ENCODE data around the gene POU6F2. TPM values are rescaled to one million over a fixed set of nuclear protein-coding genes. Genes with fewer than 3 reads are reported as not detected.

POU6F2 gene
- total RNA-seq, 1 experiment from 2014 or later: 0.27 TPM

DNA sequence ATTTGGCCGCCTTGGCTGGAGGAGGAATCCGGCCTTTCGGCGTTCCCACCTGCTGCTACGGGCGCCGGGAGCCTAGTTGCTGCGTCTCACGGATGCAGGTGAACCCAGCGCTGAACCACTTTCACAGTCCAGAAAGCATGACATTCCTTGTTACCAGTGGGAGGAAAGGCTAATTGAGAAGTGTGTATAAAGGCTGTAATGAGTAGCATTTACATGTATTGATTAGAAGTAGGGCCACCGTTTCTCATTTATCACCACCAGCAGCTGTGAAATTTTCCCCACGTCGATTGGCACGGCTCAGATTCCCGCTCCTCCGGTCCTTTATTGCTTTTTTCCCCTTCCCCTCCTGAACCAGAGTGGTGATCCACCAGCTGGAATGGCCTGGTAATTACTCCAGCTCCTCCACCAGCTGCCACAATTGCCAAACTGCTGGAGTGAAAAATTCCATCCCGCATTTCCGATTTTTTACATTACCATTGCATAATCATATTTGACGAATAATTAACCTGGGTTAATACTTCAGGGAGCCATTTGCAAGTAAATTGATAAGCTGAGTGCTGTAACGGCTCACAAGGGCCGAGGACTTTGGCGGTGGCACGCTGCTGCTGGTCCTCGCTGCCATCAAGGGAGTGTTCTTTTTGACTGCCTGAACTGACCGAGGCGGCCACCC is 153.3 kb downstream of the POU6F2 start:
- Histone ChIP-seq H3K4me2 (ENCODE audit: low read length) (no peak overlapping the region), H2AFZ (ENCODE audit: low read depth, low read length, poor library complexity, severe bottlenecking) (no peak overlapping the region)
- POLR2A ChIA-PET: no interaction called here

DNA sequence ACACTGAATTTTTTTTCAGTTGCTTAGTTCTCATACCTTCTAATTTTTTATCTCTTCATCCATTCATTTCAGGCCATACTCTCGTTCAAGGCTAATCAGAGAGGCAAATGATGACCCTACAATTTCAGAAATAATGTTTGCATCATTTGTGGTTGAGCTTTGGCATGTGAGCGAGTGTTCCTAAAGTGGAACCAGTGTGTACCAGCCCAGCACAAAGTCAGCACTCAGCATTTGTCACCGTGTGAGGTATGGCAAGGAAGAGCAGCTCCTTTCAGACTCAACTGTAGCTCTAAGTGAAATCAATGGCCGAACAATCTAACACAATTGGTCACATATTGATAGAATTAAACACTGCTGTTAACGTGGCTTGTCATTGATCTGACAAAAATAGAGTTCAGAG is 154.6 kb downstream of the POU6F2 start:
- Histone ChIP-seq H3K27ac (ENCODE audit: low read depth, low read length) (no peak overlapping the region), H3K27me3 (ENCODE audit: insufficient read depth, low read length) (0 out of 2 replicates have a peak, but pooled peaks cover 7% of the 10 kb centered on the region), H3K4me3 (replicated peaks in 1 of 2; ENCODE audit: low read depth in 1 of 2, low read length in 2 of 2) (no peak overlapping the region), H3K4me2 (ENCODE audit: low read length) (no peak overlapping the region), H3K9me2 (ENCODE audit: insufficient read depth) (no peaks in the 10 kb centered on the region), H3K79me2 (ENCODE audit: insufficient read depth, low read length) (no peaks in the 10 kb centered on the region), H2AFZ (ENCODE audit: low read depth, low read length, poor library complexity, severe bottlenecking) (no peak overlapping the region), H3K9me3 (ENCODE audit: control insufficient read depth in 1 of 2, insufficient read depth in 1 of 2, low read depth in 1 of 2, low read length in 2 of 2) (no peaks in the 10 kb centered on the region), H3K9ac (ENCODE audit: low read length) (no peak overlapping the region), H3K4me1 (ENCODE audit: control insufficient read depth in 1 of 2, insufficient read depth in 2 of 2, low read length in 2 of 2) (no peaks in the 10 kb centered on the region), H3K36me3 (ENCODE audit: control insufficient read depth in 1 of 2, insufficient read depth in 2 of 2, low read length in 2 of 2) (no peaks in the 10 kb centered on the region), H4K20me1 (ENCODE audit: insufficient read depth) (no peaks in the 10 kb centered on the region)
- no peak for DNase-seq (ENCODE audit: low read depth, low spot score)
- ChIA-PET POLR2A (no interaction called here), RAD21 (ENCODE audit: low non-redundant PET in 1 of 2, low total read pairs in 2 of 2, uncharacterized antibody in 2 of 2, unreplicated experiment in 2 of 2) (no interaction called here), CTCF (no interaction called here)
- ATAC-seq: no peak
- TF ChIP-seq SRF (IDR thresholded peaks at IDR 0.05; ENCODE audit: low read depth): no peak
- intact Hi-C loops (cut with micrococcal nuclease): no loop called here
- no TSS peak for BruUV-seq (replicated peaks)

More for the DNA sequence above, 153.3 kb downstream of the POU6F2 start:
- no peak for ATAC-seq
- TF ChIP-seq EZH2phosphoT487 (IDR thresholded peaks at IDR 0.05; ENCODE audit: borderline replicate concordance) (no peak), EGR1 (IDR thresholded peaks at IDR 0.05; ENCODE audit: low read depth) (no peak), RAD21 (IDR thresholded peaks at IDR 0.05; ENCODE audit: low read depth) (no peak), JUND (IDR thresholded peaks at IDR 0.05) (no peak), POLR2AphosphoS5 (IDR thresholded peaks at IDR 0.05; ENCODE audit: low read depth, low read length) (no peak), SRF (IDR thresholded peaks at IDR 0.05; ENCODE audit: low read depth) (no peak), FOSL1 (IDR thresholded peaks at IDR 0.05; ENCODE audit: low read depth) (no peak), ZNF274 (IDR thresholded peaks at IDR 0.05; ENCODE audit: low read depth, low read length) (no peak), CBX3 (IDR thresholded peaks at IDR 0.05; ENCODE audit: low read depth) (no peak)
- TF ChIP-seq, protein P1, sequence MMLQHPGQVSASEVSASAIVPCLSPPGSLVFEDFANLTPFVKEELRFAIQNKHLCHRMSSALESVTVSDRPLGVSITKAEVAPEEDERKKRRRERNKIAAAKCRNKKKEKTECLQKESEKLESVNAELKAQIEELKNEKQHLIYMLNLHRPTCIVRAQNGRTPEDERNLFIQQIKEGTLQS (IDR thresholded peaks at IDR 0.05): no peak
- Histone ChIP-seq H3K9ac (ENCODE audit: low read length) (no peak overlapping the region), H3K4me1 (ENCODE audit: control insufficient read depth in 1 of 2, insufficient read depth in 2 of 2, low read length in 2 of 2) (no peaks in the 10 kb centered on the region), H3K27ac (ENCODE audit: low read depth, low read length) (no peak overlapping the region), H3K79me2 (ENCODE audit: insufficient read depth, low read length) (no peaks in the 10 kb centered on the region), H3K4me3 (replicated peaks in 1 of 2; ENCODE audit: low read depth in 1 of 2, low read length in 2 of 2) (no peak overlapping the region), H3K9me2 (ENCODE audit: insufficient read depth) (no peaks in the 10 kb centered on the region), H3K27me3 (ENCODE audit: insufficient read depth, low read length) (peaks cover 14% of the 10 kb centered on the region; the same call in 1 of the 2 replicates), H4K20me1 (ENCODE audit: insufficient read depth) (no peaks in the 10 kb centered on the region), H3K9me3 (ENCODE audit: control insufficient read depth in 1 of 2, insufficient read depth in 1 of 2, low read depth in 1 of 2, low read length in 2 of 2) (no peaks in the 10 kb centered on the region), H3K36me3 (ENCODE audit: control insufficient read depth in 1 of 2, insufficient read depth in 2 of 2, low read length in 2 of 2) (no peaks in the 10 kb centered on the region)
- BruUV-seq (replicated peaks): no TSS peak
- intact Hi-C loops (cut with micrococcal nuclease): no loop called here
- ChIA-PET RAD21 (ENCODE audit: low non-redundant PET in 1 of 2, low total read pairs in 2 of 2, uncharacterized antibody in 2 of 2, unreplicated experiment in 2 of 2) (no interaction called here), CTCF (no interaction called here)
- DNase-seq (ENCODE audit: low read depth, low spot score): no peak
